Stimulated activated CD4-positive, alpha-beta T cell treated with anti-CD3 and anti-CD28 coated beads, Interleukin-1b, Interleukin-23, amount 100 ng/mL, for 1 hour (primary cell): ENCODE data around the gene SIGLEC10.
"Not testable (repeated sequence)": the region's sequence is repeated elsewhere in the genome, so short reads cannot be mapped to it uniquely, and the experiment has no call there.

Source experiments
- DNase-seq, 2 donors: peaks; one replicate each; pipeline ENCODE4 v3.0.0-alpha.2; 2020; ENCODE audit warnings: low read depth in 2 of 2

Gene SIGLEC10

GRCh38 chr19:51417107-51417809 lies at the start of gene SIGLEC10:
TSS of gene SIGLEC10 (minus strand) at chr19:51417642. CDS start at chr19:51417581, 61 bp downstream.
- DNase-seq = no peak

- DNase-seq = no peak
Observed at GRCh38 chr19:51466723-51467122, 49.3 kb upstream of the SIGLEC10 start.

- not testable (repeated sequence) for DNase-seq
Observed at GRCh38 chr19:51463976-51464581, 46.6 kb upstream of the SIGLEC10 start.

- DNase-seq = no peak
Observed at GRCh38 chr19:51462681-51463080, 45.2 kb upstream of the SIGLEC10 start.

- no peak for DNase-seq
Observed at GRCh38 chr19:51462276-51462675, 44.8 kb upstream of the SIGLEC10 start.

- DNase-seq = no peak
Observed at GRCh38 chr19:51461723-51462161, 44.3 kb upstream of the SIGLEC10 start.

- no peak for DNase-seq
Observed at GRCh38 chr19:51460164-51460992, 42.9 kb upstream of the SIGLEC10 start.

GRCh38 chr19:51458899-51459505 lies 41.6 kb upstream of the SIGLEC10 start:
- no peak for DNase-seq

- no peak for DNase-seq
Observed at GRCh38 chr19:51458051-51458645, 40.7 kb upstream of the SIGLEC10 start, which contains the start of gene SIGLEC8. TSS of gene SIGLEC8 (minus strand) at chr19:51458454. CDS start at chr19:51458387, 67 bp downstream.

- no peak for DNase-seq
Observed at GRCh38 chr19:51457351-51458013, 40.0 kb upstream of the SIGLEC10 start.

- no peak for DNase-seq
Observed at GRCh38 chr19:51456541-51457290, 39.3 kb upstream of the SIGLEC10 start.

GRCh38 chr19:51450730-51451307 lies 33.4 kb upstream of the SIGLEC10 start:
- DNase-seq = peak in 1 of 2 donors; percentile 29

GRCh38 chr19:51448411-51449016 lies 31.1 kb upstream of the SIGLEC10 start:
- no peak for DNase-seq

GRCh38 chr19:51448011-51448410 lies 30.6 kb upstream of the SIGLEC10 start:
- DNase-seq = no peak

- DNase-seq = not testable (repeated sequence)
Observed at GRCh38 chr19:51447510-51447909, 30.1 kb upstream of the SIGLEC10 start.

- DNase-seq = peak; percentile 66 to 69
Observed at GRCh38 chr19:51441410-51442390, 24.3 kb upstream of the SIGLEC10 start.

- peak in 1 of 2 donors; percentile 34 for DNase-seq
Observed at GRCh38 chr19:51440846-51441409, 23.5 kb upstream of the SIGLEC10 start.

GRCh38 chr19:51440052-51440451 lies 22.6 kb upstream of the SIGLEC10 start:
- DNase-seq = no peak
